Vagina (tissue), 2 donors: ENCODE data around the gene RANBP10.

Experiments used
- CTCF ChIP-seq, 3 experiments: fragments of 450-650 bp in 2 of 3; fragments of 200-600 bp in 1 of 3; sonication (generic) in 1 of 3; IDR thresholded peaks; one replicate each; pipeline ENCODE4 v1.5.1; 2017 to 2019; ENCODE audit warnings: antibody characterized with exemption in 3 of 3, mild to moderate bottlenecking in 2 of 3, moderate library complexity in 2 of 3
- POLR2A ChIP-seq, 2 donors: fragments of 450-650 bp; IDR thresholded peaks; one replicate each; pipeline ENCODE4 v1.6.1; 2017; ENCODE audit warnings: antibody characterized with exemption in 2 of 2, mild to moderate bottlenecking in 2 of 2, moderate library complexity in 2 of 2
- POLR2AphosphoS5 ChIP-seq, 2 donors: sonication (generic); formaldehyde crosslinking; IDR thresholded peaks; one replicate each; pipeline ENCODE4 v1.9.0; 2017; ENCODE audit warnings: antibody characterized with exemption in 2 of 2, mild to moderate bottlenecking in 2 of 2, low read depth in 1 of 2; ENCODE audit not compliant: insufficient read depth in 1 of 2

GRCh38 chr16:67842509-67843342, 36.4 kb upstream of the RANBP10 start:
- TF ChIP-seq CTCF (IDR thresholded peaks at IDR 0.05) (no peak), POLR2A (IDR thresholded peaks at IDR 0.05) (no peak), POLR2AphosphoS5 (IDR thresholded peaks at IDR 0.05; ENCODE audit: insufficient read depth in 1 of 2, low read depth in 1 of 2) (no peak)
